GM23248 (cell line): ENCODE data around the gene HBQ1. TPM values are rescaled to one million over a fixed set of nuclear protein-coding genes. Genes with fewer than 3 reads are reported as not detected.
"Not testable (repeated sequence)": the region's sequence is repeated elsewhere in the genome, so short reads cannot be mapped to it uniquely, and the experiment has no call there.

Experiments
- DNase-seq: peaks from one replicate; pipeline ENCODE4 v3.0.0-alpha.2; 2015
- H2AFZ ChIP-seq: fragments of 200-600 bp; sonication (generic); 2 replicates; pipeline ENCODE4 v1.6.1; 2016; ENCODE audit warnings: antibody characterized with exemption
- H3F3A ChIP-seq: fragments of 200-600 bp; sonication (generic); 2 replicates; pipeline ENCODE4 v1.6.1; 2016; ENCODE audit warnings: mild to moderate bottlenecking, antibody characterized with exemption, mixed run types; ENCODE audit not compliant: insufficient read depth
- H3K27ac ChIP-seq: fragments of 200-600 bp; sonication (generic); 2 replicates; pipeline ENCODE4 v1.5.1; 2016; ENCODE audit warnings: mild to moderate bottlenecking
- H3K27me3 ChIP-seq: fragments of 200-600 bp; sonication (generic); replicated peaks from 2 replicates; pipeline ENCODE4 v1.6.1; 2016; ENCODE audit warnings: mild to moderate bottlenecking; ENCODE audit not compliant: insufficient read depth
- H3K36me3 ChIP-seq: fragments of 200-600 bp; sonication (generic); 2 replicates; pipeline ENCODE4 v1.6.1; 2016; ENCODE audit warnings: low read depth, mild to moderate bottlenecking
- H3K4me1 ChIP-seq: fragments of 200-600 bp; sonication (generic); 2 replicates; pipeline ENCODE4 v1.6.1; 2016; ENCODE audit warnings: mild to moderate bottlenecking; ENCODE audit not compliant: insufficient read depth
- H3K4me2 ChIP-seq: fragments of 200-600 bp; sonication (generic); one replicate; pipeline ENCODE4 v1.6.1; 2016; ENCODE audit warnings: mild to moderate bottlenecking; ENCODE audit not compliant: unreplicated experiment
- H3K4me3 ChIP-seq: fragments of 200-600 bp; sonication (generic); 2 replicates; pipeline ENCODE4 v1.5.1; 2016; ENCODE audit warnings: mild to moderate bottlenecking
- H3K79me2 ChIP-seq: fragments of 200-600 bp; sonication (generic); 2 replicates; pipeline ENCODE4 v1.6.1; 2016; ENCODE audit warnings: mild to moderate bottlenecking; ENCODE audit not compliant: insufficient read depth
- H3K9ac ChIP-seq: fragments of 200-600 bp; sonication (generic); 2 replicates; pipeline ENCODE4 v1.6.1; 2016; ENCODE audit warnings: mild to moderate bottlenecking
- H3K9me2 ChIP-seq: fragments of 200-600 bp; sonication (generic); 2 replicates; pipeline ENCODE4 v1.6.1; 2016; ENCODE audit warnings: mixed run types, mild to moderate bottlenecking, moderate library complexity; ENCODE audit not compliant: insufficient read depth
- H3K9me3 ChIP-seq: fragments of 200-600 bp; sonication (generic); one replicate; pipeline ENCODE4 v1.6.1; 2017; ENCODE audit warnings: low read depth
- H4K20me1 ChIP-seq: fragments of 200-600 bp; sonication (generic); 2 replicates; pipeline ENCODE4 v1.6.0; 2016; ENCODE audit not compliant: insufficient read depth
- EZH2 ChIP-seq: fragments of 200-600 bp; sonication (generic); IDR thresholded peaks from 2 replicates; pipeline ENCODE4 v1.6.1; 2018; ENCODE audit warnings: antibody characterized with exemption, mild to moderate bottlenecking; ENCODE audit not compliant: insufficient read depth, poor library complexity, severe bottlenecking
- EZH2phosphoT487 ChIP-seq: fragments of 200-600 bp; sonication (generic); IDR thresholded peaks from 2 replicates; pipeline ENCODE4 v1.6.1; 2018; ENCODE audit warnings: antibody characterized with exemption, moderate library complexity, mild to moderate bottlenecking, low read depth; ENCODE audit not compliant: insufficient read depth
- WGBS, 2 experiments: methylation state at CpG; one replicate each; pipeline ENCODE4 v1.1.6; 2015 to 2017; ENCODE audit warnings: low lambda C conversion rate in 2 of 2, low coverage in 1 of 2; ENCODE audit errors: missing lambda C conversion rate in 2 of 2; 5-methylcytosine and 5-hydroxymethylcytosine counted together
- in situ Hi-C: fragments of 300-500 bp; cut with MboI; formaldehyde crosslinking; loops from 2 replicates; pipeline ENCODE4 v1.15.0; 2020
- polyA plus RNA-seq: library from polyadenylated mRNA; unstranded; fragments of >200 nt; fragmentation: Nextera tagmentation; extraction: Ambion mirVana; gene quantifications from 2 replicates; pipeline ENCODE4 v1.2.1, GENCODE V29; 2016
- total RNA-seq: library from RNA; depleted of rRNA; stranded (reverse); fragments of >200 nt; shearing (Covaris generic); gene quantifications from 2 replicates; pipeline ENCODE4 v1.2.3, GENCODE V29; 2014

Gene HBQ1
- total and polyA plus RNA-seq, 2 experiments from 2014 or later = not detected

DNA sequence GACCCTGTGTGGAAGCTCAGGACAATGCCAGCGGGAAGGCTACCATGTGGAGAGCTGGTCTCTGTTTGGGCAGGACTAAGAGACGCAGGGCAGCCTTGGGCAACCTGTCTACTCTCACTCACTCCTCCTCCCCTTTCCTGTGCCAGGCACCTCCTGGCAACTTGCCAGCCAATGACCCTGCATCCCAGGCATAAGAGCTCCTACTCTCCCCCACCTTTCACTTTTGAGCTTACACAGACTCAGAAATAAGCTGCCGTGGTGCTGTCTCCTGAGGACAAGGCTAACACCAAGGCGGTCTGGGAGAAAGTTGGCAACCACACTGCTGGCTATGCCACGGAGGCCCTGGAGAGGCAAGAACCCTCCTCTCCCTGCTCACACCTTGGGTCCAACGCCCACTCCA, 11.8 kb upstream of the HBQ1 start:
- no peak overlapping the region for H3K4me2 ChIP-seq
- no peaks in the 10 kb centered on the region for H3K79me2 ChIP-seq
- peaks cover 43% of the 10 kb centered on the region for H3K27me3 ChIP-seq
- no peaks in the 10 kb centered on the region for H3K9me3 ChIP-seq
- TF ChIP-seq EZH2 (no peak), EZH2phosphoT487 (no peak)
- no peaks in the 10 kb centered on the region for H4K20me1 ChIP-seq
- no peak overlapping the region for H3K27ac ChIP-seq
- no peak overlapping the region for H2AFZ ChIP-seq
- in situ Hi-C loops = no loop called here
- H3K36me3 ChIP-seq = no peaks in the 10 kb centered on the region
- H3F3A ChIP-seq = no peaks in the 10 kb centered on the region
- H3K4me3 ChIP-seq = no peak overlapping the region
- no peak overlapping the region for H3K9ac ChIP-seq
- H3K9me2 ChIP-seq = no peaks in the 10 kb centered on the region
- 46 to 51% methylated on average over 6 of the region's 6 CpGs for WGBS, 2 experiments
- no peak for DNase-seq
- no peaks in the 10 kb centered on the region for H3K4me1 ChIP-seq

DNA sequence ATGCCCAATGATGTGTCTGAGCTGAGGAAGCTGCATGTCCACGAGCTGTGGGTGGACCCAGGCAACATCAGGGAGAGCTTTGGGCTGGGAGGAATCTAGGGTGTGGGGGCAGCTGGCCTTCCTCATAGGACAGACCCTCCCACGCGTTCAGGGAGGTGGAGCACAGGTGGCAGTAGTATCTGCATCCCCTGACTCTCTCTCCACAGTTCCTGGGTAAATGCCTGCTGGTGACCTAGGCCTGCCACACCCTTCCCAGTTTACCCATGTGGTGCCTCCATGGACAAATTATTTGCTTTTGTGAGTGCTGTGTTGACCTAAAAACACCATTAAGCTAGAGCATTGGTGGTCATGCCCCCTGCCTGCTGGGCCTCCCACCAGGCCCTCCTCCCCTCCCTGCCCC, 11.2 kb upstream of the HBQ1 start:
- Histone ChIP-seq H3K4me3 (no peak overlapping the region), H3K9ac (no peak overlapping the region), H3K27ac (no peak overlapping the region), H4K20me1 (no peaks in the 10 kb centered on the region), H3F3A (no peaks in the 10 kb centered on the region), H2AFZ (no peak overlapping the region), H3K27me3 (peaks cover 43% of the 10 kb centered on the region), H3K79me2 (no peaks in the 10 kb centered on the region), H3K9me3 (no peaks in the 10 kb centered on the region), H3K9me2 (no peaks in the 10 kb centered on the region), H3K4me2 (no peak overlapping the region), H3K4me1 (no peaks in the 10 kb centered on the region), H3K36me3 (no peaks in the 10 kb centered on the region)
- 23 to 34% methylated on average over 3 of the region's 3 CpGs for WGBS, 2 experiments
- TF ChIP-seq EZH2phosphoT487 (no peak), EZH2 (no peak)
- in situ Hi-C loops = no loop called here
- no peak for DNase-seq

DNA sequence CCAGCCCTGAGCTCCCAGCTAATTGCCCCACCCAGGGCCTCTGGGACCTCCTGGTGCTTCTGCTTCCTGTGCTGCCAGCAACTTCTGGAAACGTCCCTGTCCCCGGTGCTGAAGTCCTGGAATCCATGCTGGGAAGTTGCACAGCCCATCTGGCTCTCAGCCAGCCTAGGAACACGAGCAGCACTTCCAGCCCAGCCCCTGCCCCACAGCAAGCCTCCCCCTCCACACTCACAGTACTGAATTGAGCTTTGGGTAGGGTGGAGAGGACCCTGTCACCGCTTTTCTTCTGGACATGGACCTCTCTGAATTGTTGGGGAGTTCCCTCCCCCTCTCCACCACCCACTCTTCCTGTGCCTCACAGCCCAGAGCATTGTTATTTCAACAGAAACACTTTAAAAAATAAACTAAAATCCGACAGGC, 10.2 kb upstream of the HBQ1 start:
- H3K4me2 ChIP-seq, H3K4me3 ChIP-seq, H3K9ac ChIP-seq, H3K79me2 ChIP-seq, in situ Hi-C loops, H3F3A ChIP-seq, H3K36me3 ChIP-seq, H2AFZ ChIP-seq, H3K4me1 ChIP-seq, H4K20me1 ChIP-seq, H3K9me3 ChIP-seq, H3K27ac ChIP-seq, H3K9me2 ChIP-seq: not testable (repeated sequence)
- peak; percentile 39 for DNase-seq
- WGBS, 2 experiments = 1 to 6% methylated on average over 4 to 5 of the region's 5 CpGs
- peaks cover 50% of the 10 kb centered on the region for H3K27me3 ChIP-seq

DNA sequence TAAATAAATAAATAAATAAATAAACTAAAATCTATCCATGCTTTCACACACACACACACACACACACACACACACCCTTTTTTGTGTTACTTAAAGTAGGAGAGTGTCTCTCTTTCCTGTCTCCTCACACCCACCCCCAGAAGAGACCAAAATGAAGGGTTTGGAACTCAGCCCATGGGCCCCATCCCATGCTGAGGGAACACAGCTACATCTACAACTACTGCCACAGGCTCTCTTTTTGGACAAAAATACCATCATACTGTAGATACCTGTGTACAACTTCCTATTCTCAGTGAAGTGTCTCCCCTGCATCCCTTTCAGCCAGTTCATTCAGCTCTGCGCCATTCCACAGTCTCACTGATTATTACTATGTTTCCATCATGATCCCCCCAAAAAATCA, 9.5 kb upstream of the HBQ1 start:
- no peak for DNase-seq
- H3F3A ChIP-seq = no peaks in the 10 kb centered on the region

DNA sequence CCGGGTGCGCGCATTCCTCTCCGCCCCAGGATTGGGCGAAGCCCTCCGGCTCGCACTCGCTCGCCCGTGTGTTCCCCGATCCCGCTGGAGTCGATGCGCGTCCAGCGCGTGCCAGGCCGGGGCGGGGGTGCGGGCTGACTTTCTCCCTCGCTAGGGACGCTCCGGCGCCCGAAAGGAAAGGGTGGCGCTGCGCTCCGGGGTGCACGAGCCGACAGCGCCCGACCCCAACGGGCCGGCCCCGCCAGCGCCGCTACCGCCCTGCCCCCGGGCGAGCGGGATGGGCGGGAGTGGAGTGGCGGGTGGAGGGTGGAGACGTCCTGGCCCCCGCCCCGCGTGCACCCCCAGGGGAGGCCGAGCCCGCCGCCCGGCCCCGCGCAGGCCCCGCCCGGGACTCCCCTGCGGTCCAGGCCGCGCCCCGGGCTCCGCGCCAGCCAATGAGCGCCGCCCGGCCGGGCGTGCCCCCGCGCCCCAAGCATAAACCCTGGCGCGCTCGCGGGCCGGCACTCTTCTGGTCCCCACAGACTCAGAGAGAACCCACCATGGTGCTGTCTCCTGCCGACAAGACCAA, 7.8 kb upstream of the HBQ1 start, which contains the start of gene HBA2:
TSS of gene HBA2 (plus strand) at position 503 of the 568 bp plus-strand sequence. CDS start at position 540, 37 bp downstream.
- no CpG with 5 or more reads among the region's 74 CpGs for WGBS, 2 experiments
- H3K4me2 ChIP-seq, H2AFZ ChIP-seq, in situ Hi-C loops, H3K9me3 ChIP-seq, H3K4me3 ChIP-seq, H4K20me1 ChIP-seq, H3K9me2 ChIP-seq, H3K36me3 ChIP-seq, H3F3A ChIP-seq, DNase-seq, H3K4me1 ChIP-seq, H3K9ac ChIP-seq, H3K79me2 ChIP-seq, H3K27ac ChIP-seq: not testable (repeated sequence)
- peaks cover 36% of the 10 kb centered on the region for H3K27me3 ChIP-seq

More for the DNA sequence above, 9.5 kb upstream of the HBQ1 start:
- 26 to 49% methylated on average over 1 of the region's 1 CpG for WGBS, 2 experiments
- H3K9ac ChIP-seq = no peak overlapping the region
- no peaks in the 10 kb centered on the region for H3K36me3 ChIP-seq
- no peak for TF ChIP-seq EZH2
- TF ChIP-seq EZH2phosphoT487 = no peak
- H3K9me3 ChIP-seq = no peaks in the 10 kb centered on the region
- H3K27me3 ChIP-seq = peaks cover 49% of the 10 kb centered on the region
- no peak overlapping the region for H3K27ac ChIP-seq
- H3K9me2 ChIP-seq = no peaks in the 10 kb centered on the region
- H3K4me3 ChIP-seq = no peak overlapping the region
- H3K4me1 ChIP-seq = no peaks in the 10 kb centered on the region
- no peaks in the 10 kb centered on the region for H4K20me1 ChIP-seq
- H3K79me2 ChIP-seq = no peaks in the 10 kb centered on the region
- H3K4me2 ChIP-seq = no peak overlapping the region
- H2AFZ ChIP-seq = no peak overlapping the region
- in situ Hi-C loops = no loop called here

DNA sequence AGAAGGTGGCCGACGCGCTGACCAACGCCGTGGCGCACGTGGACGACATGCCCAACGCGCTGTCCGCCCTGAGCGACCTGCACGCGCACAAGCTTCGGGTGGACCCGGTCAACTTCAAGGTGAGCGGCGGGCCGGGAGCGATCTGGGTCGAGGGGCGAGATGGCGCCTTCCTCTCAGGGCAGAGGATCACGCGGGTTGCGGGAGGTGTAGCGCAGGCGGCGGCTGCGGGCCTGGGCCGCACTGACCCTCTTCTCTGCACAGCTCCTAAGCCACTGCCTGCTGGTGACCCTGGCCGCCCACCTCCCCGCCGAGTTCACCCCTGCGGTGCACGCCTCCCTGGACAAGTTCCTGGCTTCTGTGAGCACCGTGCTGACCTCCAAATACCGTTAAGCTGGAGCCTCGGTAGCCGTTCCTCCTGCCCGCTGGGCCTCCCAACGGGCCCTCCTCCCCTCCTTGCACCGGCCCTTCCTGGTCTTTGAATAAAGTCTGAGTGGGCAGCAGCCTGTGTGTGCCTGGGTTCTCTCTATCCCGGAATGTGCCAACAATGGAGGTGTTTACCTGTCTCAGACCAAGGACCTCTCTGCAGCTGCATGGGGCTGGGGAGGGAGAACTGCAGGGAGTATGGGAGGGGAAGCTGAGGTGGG, 6.9 kb upstream of the HBQ1 start:
- peaks cover 36% of the 10 kb centered on the region for H3K27me3 ChIP-seq
- H3K4me3 ChIP-seq, H3K27ac ChIP-seq, H3K4me1 ChIP-seq, H3K36me3 ChIP-seq, DNase-seq, H4K20me1 ChIP-seq, H3F3A ChIP-seq, H3K9ac ChIP-seq, H3K9me3 ChIP-seq, H3K79me2 ChIP-seq, in situ Hi-C loops, H3K4me2 ChIP-seq, H3K9me2 ChIP-seq, H2AFZ ChIP-seq: not testable (repeated sequence)
- WGBS, 2 experiments = 5 to 8% methylated on average over 20 to 22 of the region's 44 CpGs
